A673 (cell line): ENCODE measurements around the gene GLCE.

Source experiments
- EZH2 ChIP-seq: fragments of 200-600 bp; sonication (generic); IDR thresholded peaks from 2 replicates; pipeline ENCODE4 v1.6.1; 2017; ENCODE audit warnings: borderline replicate concordance, low read depth, mild to moderate bottlenecking, mixed read lengths, antibody characterized with exemption, low read length; ENCODE audit not compliant: poor library complexity, severe bottlenecking
- TF ChIP-seq, protein P1 (sequence below): fragments of 300-800, 200-600 bp; sonication (generic); conservative IDR thresholded peaks from 2 replicates; pipeline ENCODE4 v1.5.1; 2017; ENCODE audit warnings: low read depth, mild to moderate bottlenecking, antibody characterized with exemption, low read length, moderate library complexity, mixed read lengths

DNA sequence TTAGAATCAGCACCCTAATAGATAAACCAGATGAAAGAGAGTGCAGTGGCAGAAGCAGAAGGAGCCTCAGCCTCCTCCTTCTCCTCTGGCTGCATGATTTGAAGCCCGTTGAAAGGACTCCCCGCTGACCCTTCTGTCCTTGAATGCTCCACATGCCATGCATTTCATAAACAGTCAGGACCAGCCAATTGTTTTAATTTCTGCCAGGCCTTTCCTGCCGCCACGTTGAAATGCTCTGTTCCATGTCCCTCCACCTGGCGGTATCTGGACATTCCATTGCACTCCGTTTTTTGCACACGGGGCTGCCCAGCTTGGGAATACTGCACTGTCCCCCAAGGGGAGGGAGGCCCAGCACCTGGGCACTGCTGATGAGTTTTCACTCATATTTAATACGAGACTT is 35.2 kb upstream of the GLCE start:
- TF ChIP-seq, protein P1, sequence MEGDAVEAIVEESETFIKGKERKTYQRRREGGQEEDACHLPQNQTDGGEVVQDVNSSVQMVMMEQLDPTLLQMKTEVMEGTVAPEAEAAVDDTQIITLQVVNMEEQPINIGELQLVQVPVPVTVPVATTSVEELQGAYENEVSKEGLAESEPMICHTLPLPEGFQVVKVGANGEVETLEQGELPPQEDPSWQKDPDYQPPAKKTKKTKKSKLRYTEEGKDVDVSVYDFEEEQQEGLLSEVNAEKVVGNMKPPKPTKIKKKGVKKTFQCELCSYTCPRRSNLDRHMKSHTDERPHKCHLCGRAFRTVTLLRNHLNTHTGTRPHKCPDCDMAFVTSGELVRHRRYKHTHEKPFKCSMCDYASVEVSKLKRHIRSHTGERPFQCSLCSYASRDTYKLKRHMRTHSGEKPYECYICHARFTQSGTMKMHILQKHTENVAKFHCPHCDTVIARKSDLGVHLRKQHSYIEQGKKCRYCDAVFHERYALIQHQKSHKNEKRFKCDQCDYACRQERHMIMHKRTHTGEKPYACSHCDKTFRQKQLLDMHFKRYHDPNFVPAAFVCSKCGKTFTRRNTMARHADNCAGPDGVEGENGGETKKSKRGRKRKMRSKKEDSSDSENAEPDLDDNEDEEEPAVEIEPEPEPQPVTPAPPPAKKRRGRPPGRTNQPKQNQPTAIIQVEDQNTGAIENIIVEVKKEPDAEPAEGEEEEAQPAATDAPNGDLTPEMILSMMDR, result no peak
- TF ChIP-seq EZH2, result no peak
